Measurements from ENCODE around the gene UTP25. TPM values are rescaled to one million over a fixed set of nuclear protein-coding genes. Genes with fewer than 3 reads are reported as not detected.
"Not testable (repeated sequence)": the region's sequence is repeated elsewhere in the genome, so short reads cannot be mapped to it uniquely, and the experiment has no call there.

Gene UTP25
- total and polyA plus RNA-seq, 2 donors = 2.9 to 6.2 TPM

DNA sequence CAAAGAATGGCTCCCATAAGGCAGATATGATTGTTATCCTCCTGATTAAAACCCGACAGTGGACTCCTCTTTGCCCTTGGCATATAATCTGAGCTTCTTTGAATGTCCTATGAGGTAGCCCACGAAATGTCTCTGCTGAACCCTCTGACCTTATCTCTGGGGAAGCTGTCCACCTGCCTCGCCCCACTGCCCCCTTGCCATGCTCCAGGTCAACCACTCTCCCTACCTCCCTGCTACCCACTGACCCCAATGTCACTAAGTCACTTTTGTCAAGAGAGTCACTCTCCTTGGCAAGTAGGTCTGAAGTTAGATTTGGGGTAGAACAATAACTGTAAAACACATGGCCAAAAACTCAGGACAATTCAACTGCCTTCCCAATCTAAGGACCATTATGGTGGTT is 54.5 kb downstream of the UTP25 start:
- Histone ChIP-seq H3K27me3 (ENCODE audit: control insufficient read depth in 2 of 2, insufficient read depth in 1 of 2, low read length in 1 of 2) (peaks cover 0 to 2% of the 10 kb centered on the region in 2 donors), H3K4me3 (ENCODE audit: low read length in 2 of 2) (no peak overlapping the region), H3K36me3 (ENCODE audit: control insufficient read depth in 2 of 2, insufficient read depth in 2 of 2, low read length in 1 of 2) (no peaks in the 10 kb centered on the region), H3K4me1 (ENCODE audit: control insufficient read depth in 2 of 2, insufficient read depth in 2 of 2, low read length in 2 of 2) (no peaks in the 10 kb centered on the region), H3K27ac (ENCODE audit: low read depth in 1 of 2, low read length in 1 of 2) (no peak overlapping the region), H3K9me3 (ENCODE audit: control insufficient read depth in 2 of 2, insufficient read depth in 1 of 2, low read length in 1 of 2) (no peaks in the 10 kb centered on the region)
- 84% methylated on average over 3 of the region's 3 CpGs for WGBS
- no peak for DNase-seq (ENCODE audit: low read depth in 6 of 9, low spot score in 9 of 9)

DNA sequence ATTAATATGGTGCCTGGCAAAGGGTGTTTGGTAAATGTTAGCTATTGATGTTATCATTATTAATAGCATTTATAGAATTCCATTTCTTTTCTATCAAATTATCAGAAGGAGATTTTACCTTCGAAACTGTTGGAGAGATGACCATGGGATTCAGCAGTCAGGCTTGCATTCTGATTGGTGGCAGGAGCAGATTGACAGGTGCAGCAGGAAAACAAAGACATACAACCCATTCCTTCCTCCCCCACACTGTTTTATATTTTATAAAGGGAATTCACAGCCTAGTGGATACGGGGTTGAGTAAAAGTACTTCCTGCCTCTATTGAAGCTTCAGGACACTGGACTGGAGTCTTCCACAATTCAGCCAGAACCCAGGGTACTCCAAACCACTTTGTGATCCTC is 55.2 kb downstream of the UTP25 start:
- H3K9me3 ChIP-seq (ENCODE audit: control insufficient read depth in 2 of 2, insufficient read depth in 1 of 2, low read length in 1 of 2) = no peaks in the 10 kb centered on the region
- H3K4me3 ChIP-seq (ENCODE audit: low read length in 2 of 2) = no peak overlapping the region
- no peak for DNase-seq (ENCODE audit: low read depth in 6 of 9, low spot score in 9 of 9)
- H3K27me3 ChIP-seq (ENCODE audit: control insufficient read depth in 2 of 2, insufficient read depth in 1 of 2, low read length in 1 of 2) = peaks cover 0 to 2% of the 10 kb centered on the region in 2 donors
- no peaks in the 10 kb centered on the region for H3K4me1 ChIP-seq (ENCODE audit: control insufficient read depth in 2 of 2, insufficient read depth in 2 of 2, low read length in 2 of 2)
- 86% methylated on average over 2 of the region's 2 CpGs for WGBS
- no peaks in the 10 kb centered on the region for H3K36me3 ChIP-seq (ENCODE audit: control insufficient read depth in 2 of 2, insufficient read depth in 2 of 2, low read length in 1 of 2)
- H3K27ac ChIP-seq (ENCODE audit: low read depth in 1 of 2, low read length in 1 of 2) = no peak overlapping the region

DNA sequence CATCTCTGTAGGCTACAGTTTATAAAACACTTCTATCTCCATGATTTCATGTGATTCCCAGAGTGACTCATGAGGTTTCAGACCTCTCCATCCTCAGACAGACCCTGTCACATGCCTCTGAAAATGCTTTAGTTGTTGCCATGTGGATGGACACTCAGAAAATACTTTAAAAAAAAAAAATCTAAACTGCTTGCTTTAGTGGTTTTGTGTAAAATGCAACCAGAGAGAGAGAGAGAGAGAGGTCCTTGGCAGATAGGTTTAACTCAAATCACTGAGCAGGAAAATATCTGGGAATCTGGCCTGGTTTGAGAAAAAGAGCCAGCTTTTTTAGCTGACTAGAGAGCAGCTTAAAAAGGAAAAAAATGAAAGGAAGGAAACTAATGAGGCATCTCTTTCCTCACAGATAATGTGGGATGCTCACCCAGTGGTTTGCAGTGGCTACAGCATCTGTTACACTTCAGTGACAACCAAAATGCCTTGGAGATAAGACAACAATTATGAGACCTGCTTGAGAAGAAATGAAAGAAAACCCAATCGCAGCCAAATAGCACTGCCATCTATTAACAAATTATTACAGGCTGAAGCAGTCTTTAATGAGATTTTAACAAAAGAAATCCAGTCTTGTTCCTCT is 55.7 kb downstream of the UTP25 start:
- WGBS = 89% methylated on average over 1 of the region's 1 CpG
- Histone ChIP-seq H3K27ac (ENCODE audit: low read depth in 1 of 2, low read length in 1 of 2) (no peak overlapping the region), H3K4me3 (ENCODE audit: low read length in 2 of 2) (no peak overlapping the region), H3K27me3 (ENCODE audit: control insufficient read depth in 2 of 2, insufficient read depth in 1 of 2, low read length in 1 of 2) (peaks cover 0 to 2% of the 10 kb centered on the region in 2 donors), H3K9me3 (ENCODE audit: control insufficient read depth in 2 of 2, insufficient read depth in 1 of 2, low read length in 1 of 2) (no peaks in the 10 kb centered on the region), H3K36me3 (ENCODE audit: control insufficient read depth in 2 of 2, insufficient read depth in 2 of 2, low read length in 1 of 2) (no peaks in the 10 kb centered on the region), H3K4me1 (ENCODE audit: control insufficient read depth in 2 of 2, insufficient read depth in 2 of 2, low read length in 2 of 2) (no peaks in the 10 kb centered on the region)
- DNase-seq (ENCODE audit: low read depth in 6 of 9, low spot score in 9 of 9) = no peak

DNA sequence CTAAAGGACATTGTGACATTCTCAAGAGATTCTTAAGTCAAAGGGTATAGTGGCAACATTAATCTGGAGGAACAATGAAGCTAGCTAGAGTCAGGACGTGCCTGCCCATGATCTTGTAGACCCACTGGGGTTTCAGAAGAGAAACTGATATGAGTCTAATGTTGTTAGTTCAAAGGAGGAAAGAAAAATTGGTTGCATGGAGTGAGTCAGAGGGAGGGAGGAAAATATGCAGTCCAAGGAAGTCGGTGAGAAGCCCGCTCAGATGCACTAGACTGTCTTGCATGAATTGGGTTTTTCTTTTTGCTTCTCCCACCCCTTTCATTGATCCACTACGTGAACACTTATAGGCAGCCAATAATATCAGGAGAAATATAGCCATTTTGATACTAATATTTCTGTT is 56.5 kb downstream of the UTP25 start:
- Histone ChIP-seq H3K27ac (ENCODE audit: low read depth in 1 of 2, low read length in 1 of 2) (no peak overlapping the region), H3K36me3 (ENCODE audit: control insufficient read depth in 2 of 2, insufficient read depth in 2 of 2, low read length in 1 of 2) (no peaks in the 10 kb centered on the region), H3K27me3 (ENCODE audit: control insufficient read depth in 2 of 2, insufficient read depth in 1 of 2, low read length in 1 of 2) (peaks cover 0 to 2% of the 10 kb centered on the region in 2 donors), H3K9me3 (ENCODE audit: control insufficient read depth in 2 of 2, insufficient read depth in 1 of 2, low read length in 1 of 2) (no peaks in the 10 kb centered on the region), H3K4me1 (ENCODE audit: control insufficient read depth in 2 of 2, insufficient read depth in 2 of 2, low read length in 2 of 2) (no peaks in the 10 kb centered on the region), H3K4me3 (ENCODE audit: low read length in 2 of 2) (no peak overlapping the region)
- 95% methylated on average over 4 of the region's 4 CpGs for WGBS
- DNase-seq (ENCODE audit: low read depth in 6 of 9, low spot score in 9 of 9) = no peak

DNA sequence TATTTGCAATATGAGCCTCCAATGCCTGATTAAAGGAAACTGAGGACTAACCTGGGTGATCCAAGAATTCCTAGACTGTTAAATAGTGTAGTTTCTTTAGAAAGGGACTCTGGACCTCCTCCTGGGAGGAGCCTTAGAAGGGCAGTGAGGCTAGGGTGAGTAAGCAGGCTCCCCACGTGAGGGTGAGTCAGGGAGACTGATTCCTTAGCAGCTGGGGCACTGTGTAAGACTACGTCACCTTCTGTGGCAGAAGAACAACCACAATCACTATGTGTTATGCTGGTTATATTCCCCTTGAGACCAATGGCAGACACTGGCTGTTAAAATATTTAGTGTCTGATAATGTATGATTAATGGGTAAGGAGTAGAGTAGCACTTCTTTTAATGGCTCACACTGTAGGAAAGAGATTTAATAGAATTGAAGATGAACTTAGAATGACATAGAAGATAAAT is 56.9 kb downstream of the UTP25 start:
- H3K27ac ChIP-seq (ENCODE audit: low read depth in 1 of 2, low read length in 1 of 2) = no peak overlapping the region
- H3K9me3 ChIP-seq (ENCODE audit: control insufficient read depth in 2 of 2, insufficient read depth in 1 of 2, low read length in 1 of 2) = no peaks in the 10 kb centered on the region
- H3K27me3 ChIP-seq (ENCODE audit: control insufficient read depth in 2 of 2, insufficient read depth in 1 of 2, low read length in 1 of 2) = peaks cover 0 to under 1% of the 10 kb centered on the region in 2 donors
- H3K4me1 ChIP-seq (ENCODE audit: control insufficient read depth in 2 of 2, insufficient read depth in 2 of 2, low read length in 2 of 2) = no peaks in the 10 kb centered on the region
- no peak for DNase-seq (ENCODE audit: low read depth in 6 of 9, low spot score in 9 of 9)
- no peak overlapping the region for H3K4me3 ChIP-seq (ENCODE audit: low read length in 2 of 2)
- no peaks in the 10 kb centered on the region for H3K36me3 ChIP-seq (ENCODE audit: control insufficient read depth in 2 of 2, insufficient read depth in 2 of 2, low read length in 1 of 2)
- WGBS = 74% methylated on average over 2 of the region's 2 CpGs

DNA sequence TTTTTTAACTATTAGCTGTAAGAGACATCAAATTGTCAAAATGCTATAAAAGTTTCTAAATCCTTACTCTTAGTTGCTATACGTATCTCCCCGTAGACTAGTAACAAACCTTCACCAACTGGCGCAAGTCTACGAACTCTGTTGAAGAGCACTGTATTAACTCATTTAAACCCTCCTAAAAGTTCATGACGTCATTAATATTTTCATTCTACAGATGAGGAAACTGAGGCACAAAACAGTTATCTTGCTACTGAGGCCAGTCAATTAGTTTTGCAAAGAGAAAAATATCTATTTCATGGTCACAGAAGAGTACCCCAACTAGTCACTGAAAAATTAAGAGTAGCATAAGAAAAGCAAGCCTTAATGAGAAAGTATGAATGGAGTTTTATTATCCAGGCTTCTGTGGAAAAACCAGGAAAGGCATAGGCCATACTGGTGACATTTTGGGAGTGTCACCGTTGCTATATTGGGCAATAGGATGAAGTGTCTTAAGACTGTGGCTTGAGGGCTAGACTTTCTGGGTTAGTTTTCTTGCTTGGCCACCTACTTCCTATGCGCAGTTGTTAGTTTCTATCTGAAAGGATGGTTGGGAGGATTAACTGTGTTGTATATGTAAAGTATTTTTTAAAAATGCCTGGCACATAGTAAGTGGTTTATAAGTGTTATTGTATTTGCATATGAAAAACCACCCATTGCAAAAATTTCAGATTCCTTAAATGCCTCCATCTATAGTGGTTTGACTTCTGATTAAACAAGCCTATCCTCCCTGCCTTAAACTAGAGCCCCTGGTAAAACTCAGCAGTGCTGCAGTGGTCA is 57.8 kb downstream of the UTP25 start:
- no peaks in the 10 kb centered on the region for H3K4me1 ChIP-seq (ENCODE audit: control insufficient read depth in 2 of 2, insufficient read depth in 2 of 2, low read length in 2 of 2)
- 93% methylated on average over 7 of the region's 7 CpGs for WGBS
- no peak overlapping the region for H3K27ac ChIP-seq (ENCODE audit: low read depth in 1 of 2, low read length in 1 of 2)
- no peaks in the 10 kb centered on the region for H3K9me3 ChIP-seq (ENCODE audit: control insufficient read depth in 2 of 2, insufficient read depth in 1 of 2, low read length in 1 of 2)
- no peaks in the 10 kb centered on the region for H3K27me3 ChIP-seq (ENCODE audit: control insufficient read depth in 2 of 2, insufficient read depth in 1 of 2, low read length in 1 of 2)
- no peak overlapping the region for H3K4me3 ChIP-seq (ENCODE audit: low read length in 2 of 2)
- no peaks in the 10 kb centered on the region for H3K36me3 ChIP-seq (ENCODE audit: control insufficient read depth in 2 of 2, insufficient read depth in 2 of 2, low read length in 1 of 2)
- no peak for DNase-seq (ENCODE audit: low read depth in 6 of 9, low spot score in 9 of 9)

DNA sequence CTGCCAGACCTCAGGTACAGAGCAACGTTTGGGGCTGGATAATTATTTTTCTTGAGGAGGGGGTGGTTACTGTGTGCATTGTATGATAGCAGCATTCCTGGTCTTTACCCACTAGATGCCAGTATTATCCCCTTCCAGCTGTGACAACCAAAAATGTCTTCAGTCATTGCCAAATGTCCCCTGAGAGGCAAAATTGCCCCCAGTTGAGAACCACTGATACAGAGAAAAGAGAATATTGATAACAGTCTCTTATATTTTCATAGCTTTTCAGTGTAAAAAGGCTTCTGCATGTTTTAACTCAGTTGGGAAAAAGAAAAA is 58.4 kb downstream of the UTP25 start:
- Histone ChIP-seq H3K4me1 (ENCODE audit: control insufficient read depth in 2 of 2, insufficient read depth in 2 of 2, low read length in 2 of 2) (no peaks in the 10 kb centered on the region), H3K27ac (ENCODE audit: low read depth in 1 of 2, low read length in 1 of 2) (no peak overlapping the region), H3K9me3 (ENCODE audit: control insufficient read depth in 2 of 2, insufficient read depth in 1 of 2, low read length in 1 of 2) (no peaks in the 10 kb centered on the region), H3K27me3 (ENCODE audit: control insufficient read depth in 2 of 2, insufficient read depth in 1 of 2, low read length in 1 of 2) (no peaks in the 10 kb centered on the region), H3K36me3 (ENCODE audit: control insufficient read depth in 2 of 2, insufficient read depth in 2 of 2, low read length in 1 of 2) (no peaks in the 10 kb centered on the region), H3K4me3 (ENCODE audit: low read length in 2 of 2) (no peak overlapping the region)
- WGBS = 38% methylated on average over 1 of the region's 1 CpG
- no peak for DNase-seq (ENCODE audit: low read depth in 6 of 9, low spot score in 9 of 9)

DNA sequence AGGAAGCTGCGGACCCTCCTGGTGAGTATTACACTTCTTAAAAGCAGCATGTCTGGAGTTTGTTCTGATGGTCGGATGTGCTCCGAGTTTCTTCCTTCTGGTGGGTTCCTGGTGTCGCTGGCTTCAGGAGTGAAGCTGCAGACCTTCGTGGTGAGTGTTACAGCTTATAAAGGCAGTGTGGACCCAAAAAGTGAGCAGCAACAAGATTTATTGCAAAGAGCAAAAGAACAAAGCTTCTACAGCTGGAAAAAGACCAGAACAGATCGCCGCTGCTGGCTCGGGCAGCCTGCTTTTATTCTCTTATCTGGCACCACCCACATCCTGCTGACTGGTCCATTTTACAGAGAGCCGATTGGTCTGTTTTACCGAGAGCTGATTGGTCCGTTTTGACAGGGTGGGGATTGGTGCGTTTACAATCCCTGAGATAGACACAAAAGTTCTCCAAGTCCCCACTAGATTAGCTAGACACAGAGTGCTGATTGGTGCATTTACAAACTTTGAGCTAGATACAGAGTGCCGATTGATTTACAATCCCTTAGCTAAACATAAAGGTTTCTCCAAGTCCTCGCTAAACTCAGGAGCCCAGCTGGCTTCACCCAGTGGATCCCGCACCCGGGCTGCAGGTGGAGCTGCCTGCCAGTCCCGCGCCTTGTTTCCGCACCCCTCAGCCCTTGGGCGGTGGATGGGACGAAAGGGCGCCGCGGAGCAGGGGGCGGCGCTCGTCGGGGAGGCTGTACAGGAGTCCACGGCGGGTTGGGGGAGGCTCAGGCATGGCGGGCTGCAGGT is 60.7 kb downstream of the UTP25 start:
- WGBS = 95% methylated on average over 31 of the region's 31 CpGs
- H3K36me3 ChIP-seq (ENCODE audit: control insufficient read depth in 2 of 2, insufficient read depth in 2 of 2, low read length in 1 of 2); H3K4me3 ChIP-seq (ENCODE audit: low read length in 2 of 2); H3K27ac ChIP-seq (ENCODE audit: low read depth in 1 of 2, low read length in 1 of 2); DNase-seq (ENCODE audit: low read depth in 6 of 9, low spot score in 9 of 9); H3K4me1 ChIP-seq (ENCODE audit: control insufficient read depth in 2 of 2, insufficient read depth in 2 of 2, low read length in 2 of 2); H3K9me3 ChIP-seq (ENCODE audit: control insufficient read depth in 2 of 2, insufficient read depth in 1 of 2, low read length in 1 of 2); H3K27me3 ChIP-seq (ENCODE audit: control insufficient read depth in 2 of 2, insufficient read depth in 1 of 2, low read length in 1 of 2): not testable (repeated sequence)

DNA sequence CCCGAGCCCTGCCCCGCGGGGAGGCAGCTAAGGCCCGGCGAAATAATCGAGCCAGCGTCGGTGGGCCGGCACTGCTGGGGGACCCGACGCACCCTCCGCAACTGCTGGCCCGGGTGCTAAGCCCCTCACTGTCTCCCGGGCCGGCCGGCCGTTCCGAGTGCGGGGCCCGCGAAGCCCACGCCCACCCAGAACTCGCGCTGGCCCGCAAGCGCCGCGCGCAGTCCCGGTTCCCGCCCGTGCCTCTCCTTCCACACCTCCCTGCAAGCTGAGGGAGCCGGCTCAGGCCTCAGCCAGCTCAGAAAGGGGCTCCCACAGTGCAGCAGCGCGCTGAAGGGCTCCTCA is 61.3 kb downstream of the UTP25 start:
- Histone ChIP-seq H3K36me3 (ENCODE audit: control insufficient read depth in 2 of 2, insufficient read depth in 2 of 2, low read length in 1 of 2) (no peaks in the 10 kb centered on the region), H3K27ac (ENCODE audit: low read depth in 1 of 2, low read length in 1 of 2) (no peak overlapping the region), H3K4me3 (ENCODE audit: low read length in 2 of 2) (no peak overlapping the region), H3K9me3 (ENCODE audit: control insufficient read depth in 2 of 2, insufficient read depth in 1 of 2, low read length in 1 of 2) (no peaks in the 10 kb centered on the region), H3K27me3 (ENCODE audit: control insufficient read depth in 2 of 2, insufficient read depth in 1 of 2, low read length in 1 of 2) (no peaks in the 10 kb centered on the region), H3K4me1 (ENCODE audit: control insufficient read depth in 2 of 2, insufficient read depth in 2 of 2, low read length in 2 of 2) (no peaks in the 10 kb centered on the region)
- WGBS = 97% methylated on average over 35 of the region's 35 CpGs
- no peak for DNase-seq (ENCODE audit: low read depth in 6 of 9, low spot score in 9 of 9)
